ENCODE results near the gene PLCB1.

PLCB1 gene

DNA sequence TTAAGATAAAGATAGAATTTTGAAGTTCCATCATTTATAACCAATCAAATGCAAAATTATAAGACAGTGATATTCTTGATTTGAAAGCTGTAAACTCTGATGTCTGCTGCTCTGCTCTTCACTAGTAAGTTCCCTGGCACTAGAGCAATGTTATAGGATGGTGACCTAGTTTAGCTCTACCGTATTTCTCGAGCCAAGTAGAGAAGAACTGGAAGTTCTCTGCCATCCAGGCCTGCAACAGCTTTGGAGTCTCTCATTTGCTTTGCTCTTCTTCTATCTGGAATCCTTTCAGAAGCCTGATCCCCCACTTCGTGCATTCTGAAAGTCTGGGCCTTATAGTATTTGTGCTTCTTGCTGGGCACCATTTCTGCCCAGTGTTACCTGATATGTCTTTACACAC, 100.3 kb downstream of the PLCB1 start:
- Histone ChIP-seq H3K36me3 (ENCODE audit: control insufficient read depth in 4 of 4, insufficient read depth in 4 of 4, low read length in 3 of 4) (peaks cover 0 to 5% (median 0%) of the 10 kb centered on the region in 4 experiments), H3K4me1 (ENCODE audit: control extremely low read depth in 1 of 4, control insufficient read depth in 4 of 4, insufficient read depth in 4 of 4, low read length in 3 of 4) (no peaks in the 10 kb centered on the region), H3K27me3 (replicated peaks in 2 of 5; ENCODE audit: control insufficient read depth in 4 of 5, insufficient read depth in 5 of 5, low read length in 4 of 5) (no peaks in the 10 kb centered on the region), H3K9me3 (ENCODE audit: control extremely low read depth in 1 of 5, control insufficient read depth in 4 of 5, insufficient read depth in 2 of 5, low read depth in 1 of 5, low read length in 4 of 5) (no peaks in the 10 kb centered on the region), H3K27ac (ENCODE audit: insufficient read depth in 1 of 2, low read depth in 1 of 2, low read length in 2 of 2, poor library complexity in 1 of 2, severe bottlenecking in 2 of 2) (no peak overlapping the region), H3K4me3 (ENCODE audit: control insufficient read depth in 1 of 7, extremely low read depth in 1 of 7, insufficient read depth in 4 of 7, low read depth in 2 of 7, low read length in 6 of 7) (no peak overlapping the region)
- CTCF ChIA-PET = interaction anchor here (1.1 to 5.3 kb wide), 2 partner anchors 12 to 16 kb away, joined by 4 to 33 read pairs; no protein-coding TSS in a partner anchor
- POLR2A ChIA-PET = no interaction called here
- DNase-seq = no peak
- WGBS (ENCODE audit: insufficient coverage) = 97% methylated on average over 3 of the region's 3 CpGs

- Histone ChIP-seq H3K4me3 (ENCODE audit: control insufficient read depth in 1 of 7, extremely low read depth in 1 of 7, insufficient read depth in 4 of 7, low read depth in 2 of 7, low read length in 6 of 7) (no peak overlapping the region), H3K27ac (ENCODE audit: insufficient read depth in 1 of 2, low read depth in 1 of 2, low read length in 2 of 2, poor library complexity in 1 of 2, severe bottlenecking in 2 of 2) (no peak overlapping the region), H3K36me3 (ENCODE audit: control insufficient read depth in 4 of 4, insufficient read depth in 4 of 4, low read length in 3 of 4) (peaks cover 0 to 2% (median 0%) of the 10 kb centered on the region in 4 experiments), H3K9me3 (ENCODE audit: control extremely low read depth in 1 of 5, control insufficient read depth in 4 of 5, insufficient read depth in 2 of 5, low read depth in 1 of 5, low read length in 4 of 5) (no peaks in the 10 kb centered on the region), H3K4me1 (ENCODE audit: control extremely low read depth in 1 of 4, control insufficient read depth in 4 of 4, insufficient read depth in 4 of 4, low read length in 3 of 4) (peaks cover 6 to 12% (median 8%) of the 10 kb centered on the region in 4 experiments), H3K27me3 (replicated peaks in 2 of 5; ENCODE audit: control insufficient read depth in 4 of 5, insufficient read depth in 5 of 5, low read length in 4 of 5) (no peaks in the 10 kb centered on the region)
- WGBS (ENCODE audit: insufficient coverage) = 100% methylated on average over 1 of the region's 2 CpGs
- ChIA-PET POLR2A (no interaction called here), CTCF (interaction anchor here (1.0 to 2.2 kb wide), 2 partner anchors 11 to 20 kb away, joined by 3 to 6 read pairs; no protein-coding TSS in a partner anchor)
- DNase-seq = no peak
These were observed 102.5 kb downstream of the PLCB1 start for GRCh38 chr20:8234580-8234979.

GRCh38 chr20:8242066-8242465, 110.0 kb downstream of the PLCB1 start:
- Histone ChIP-seq H3K36me3 (ENCODE audit: control insufficient read depth in 4 of 4, insufficient read depth in 4 of 4, low read length in 3 of 4) (peaks cover 0 to 4% (median under 1%) of the 10 kb centered on the region in 4 experiments), H3K27ac (ENCODE audit: insufficient read depth in 1 of 2, low read depth in 1 of 2, low read length in 2 of 2, poor library complexity in 1 of 2, severe bottlenecking in 2 of 2) (no peak overlapping the region), H3K9me3 (ENCODE audit: control extremely low read depth in 1 of 5, control insufficient read depth in 4 of 5, insufficient read depth in 2 of 5, low read depth in 1 of 5, low read length in 4 of 5) (no peaks in the 10 kb centered on the region), H3K27me3 (replicated peaks in 2 of 5; ENCODE audit: control insufficient read depth in 4 of 5, insufficient read depth in 5 of 5, low read length in 4 of 5) (no peaks in the 10 kb centered on the region), H3K4me1 (ENCODE audit: control extremely low read depth in 1 of 4, control insufficient read depth in 4 of 4, insufficient read depth in 4 of 4, low read length in 3 of 4) (peaks cover 11 to 45% (median 20%) of the 10 kb centered on the region in 4 experiments), H3K4me3 (ENCODE audit: control insufficient read depth in 1 of 7, extremely low read depth in 1 of 7, insufficient read depth in 4 of 7, low read depth in 2 of 7, low read length in 6 of 7) (no peak overlapping the region)
- DNase-seq = no peak
- ChIA-PET POLR2A (no interaction called here), CTCF (interaction anchor here (0.9 to 1.6 kb wide), 4 partner anchors 13 to 159 kb away, joined by 3 read pairs; no protein-coding TSS in a partner anchor)
- 100% methylated on average over 2 of the region's 2 CpGs for WGBS (ENCODE audit: insufficient coverage)

GRCh38 chr20:8242827-8243724, 111.0 kb downstream of the PLCB1 start:
- peaks cover 11 to 48% (median 22%) of the 10 kb centered on the region in 4 experiments for H3K4me1 ChIP-seq (ENCODE audit: control extremely low read depth in 1 of 4, control insufficient read depth in 4 of 4, insufficient read depth in 4 of 4, low read length in 3 of 4)
- 29% methylated on average over 6 of the region's 7 CpGs for WGBS (ENCODE audit: insufficient coverage)
- H3K36me3 ChIP-seq (ENCODE audit: control insufficient read depth in 4 of 4, insufficient read depth in 4 of 4, low read length in 3 of 4) = peaks cover 0 to 4% (median under 1%) of the 10 kb centered on the region in 4 experiments
- H3K27me3 ChIP-seq (replicated peaks in 2 of 5; ENCODE audit: control insufficient read depth in 4 of 5, insufficient read depth in 5 of 5, low read length in 4 of 5) = no peaks in the 10 kb centered on the region
- no peak overlapping the region for H3K27ac ChIP-seq (ENCODE audit: insufficient read depth in 1 of 2, low read depth in 1 of 2, low read length in 2 of 2, poor library complexity in 1 of 2, severe bottlenecking in 2 of 2)
- no peaks in the 10 kb centered on the region for H3K9me3 ChIP-seq (ENCODE audit: control extremely low read depth in 1 of 5, control insufficient read depth in 4 of 5, insufficient read depth in 2 of 5, low read depth in 1 of 5, low read length in 4 of 5)
- ChIA-PET CTCF (interaction anchor here (0.8 to 1.6 kb wide), 3 partner anchors 17 to 160 kb away, joined by 3 read pairs; no protein-coding TSS in a partner anchor), POLR2A (no interaction called here)
- H3K4me3 ChIP-seq (ENCODE audit: control insufficient read depth in 1 of 7, extremely low read depth in 1 of 7, insufficient read depth in 4 of 7, low read depth in 2 of 7, low read length in 6 of 7) = peak overlapping the region in 1 of 7 experiments; percentile 10
- peak in 2 of 3 donors; percentile 36 to 41 for DNase-seq

DNA sequence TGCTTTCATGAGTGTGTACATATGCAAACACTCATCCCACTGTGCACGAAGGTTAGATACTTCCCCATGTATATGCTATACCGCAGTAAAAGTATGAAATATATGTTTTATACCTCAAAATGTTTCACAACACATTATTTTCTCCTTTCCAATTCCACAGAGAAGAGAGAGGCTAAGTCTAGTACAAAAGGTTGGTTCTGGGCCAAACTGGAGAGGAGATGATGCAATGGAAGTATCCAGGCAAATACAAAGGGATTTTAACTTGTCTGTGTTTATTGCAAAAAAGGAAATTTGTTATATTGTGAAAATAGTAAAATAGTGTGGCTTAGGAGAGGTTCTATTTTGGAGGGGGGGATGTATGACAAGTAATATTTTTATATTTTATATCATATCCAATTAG, 112.6 kb downstream of the PLCB1 start:
- peaks cover 4 to 36% (median 13%) of the 10 kb centered on the region in 4 experiments for H3K4me1 ChIP-seq (ENCODE audit: control extremely low read depth in 1 of 4, control insufficient read depth in 4 of 4, insufficient read depth in 4 of 4, low read length in 3 of 4)
- DNase-seq = no peak
- H3K27ac ChIP-seq (ENCODE audit: insufficient read depth in 1 of 2, low read depth in 1 of 2, low read length in 2 of 2, poor library complexity in 1 of 2, severe bottlenecking in 2 of 2) = no peak overlapping the region
- no CpG with 5 or more reads among the region's 2 CpGs for WGBS (ENCODE audit: insufficient coverage)
- ChIA-PET CTCF (no interaction called here), POLR2A (no interaction called here)
- no peaks in the 10 kb centered on the region for H3K9me3 ChIP-seq (ENCODE audit: control extremely low read depth in 1 of 5, control insufficient read depth in 4 of 5, insufficient read depth in 2 of 5, low read depth in 1 of 5, low read length in 4 of 5)
- H3K4me3 ChIP-seq (ENCODE audit: control insufficient read depth in 1 of 7, extremely low read depth in 1 of 7, insufficient read depth in 4 of 7, low read depth in 2 of 7, low read length in 6 of 7) = no peak overlapping the region
- no peaks in the 10 kb centered on the region for H3K27me3 ChIP-seq (replicated peaks in 2 of 5; ENCODE audit: control insufficient read depth in 4 of 5, insufficient read depth in 5 of 5, low read length in 4 of 5)
- peaks cover 0 to 7% (median under 1%) of the 10 kb centered on the region in 4 experiments for H3K36me3 ChIP-seq (ENCODE audit: control insufficient read depth in 4 of 4, insufficient read depth in 4 of 4, low read length in 3 of 4)

DNA sequence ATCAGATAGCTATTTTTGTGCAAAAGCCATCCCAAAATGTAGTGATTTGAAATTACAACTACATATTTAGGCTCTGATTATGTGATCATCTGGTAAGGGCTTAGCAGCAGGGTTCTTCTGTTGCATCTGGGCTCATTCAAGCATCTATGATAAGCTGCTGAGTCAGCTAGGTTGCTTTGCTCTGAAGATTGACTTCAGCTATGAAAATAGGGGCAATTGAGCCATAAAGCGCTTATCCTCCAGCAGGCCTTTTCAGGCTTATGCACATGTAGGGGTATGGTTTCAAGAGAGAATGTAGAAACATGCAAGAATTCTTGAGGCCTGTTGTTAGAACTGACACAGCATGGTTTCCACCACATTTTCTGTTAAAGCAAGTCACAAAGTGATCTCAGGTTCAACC, 114.1 kb downstream of the PLCB1 start:
- H3K9me3 ChIP-seq (ENCODE audit: control extremely low read depth in 1 of 5, control insufficient read depth in 4 of 5, insufficient read depth in 2 of 5, low read depth in 1 of 5, low read length in 4 of 5) = no peaks in the 10 kb centered on the region
- DNase-seq = peak in 1 of 3 donors; percentile 37
- H3K27me3 ChIP-seq (replicated peaks in 2 of 5; ENCODE audit: control insufficient read depth in 4 of 5, insufficient read depth in 5 of 5, low read length in 4 of 5) = no peaks in the 10 kb centered on the region
- H3K36me3 ChIP-seq (ENCODE audit: control insufficient read depth in 4 of 4, insufficient read depth in 4 of 4, low read length in 3 of 4) = peaks cover 0 to 7% (median under 1%) of the 10 kb centered on the region in 4 experiments
- H3K4me1 ChIP-seq (ENCODE audit: control extremely low read depth in 1 of 4, control insufficient read depth in 4 of 4, insufficient read depth in 4 of 4, low read length in 3 of 4) = peaks cover 3 to 32% (median 11%) of the 10 kb centered on the region in 4 experiments
- H3K4me3 ChIP-seq (ENCODE audit: control insufficient read depth in 1 of 7, extremely low read depth in 1 of 7, insufficient read depth in 4 of 7, low read depth in 2 of 7, low read length in 6 of 7) = no peak overlapping the region
- 100% methylated on average over 1 of the region's 1 CpG for WGBS (ENCODE audit: insufficient coverage)
- ChIA-PET POLR2A (no interaction called here), CTCF (interaction anchor here (1.5 kb wide), 1 partner anchor 11 kb away, joined by 6 read pairs; no protein-coding TSS in a partner anchor)
- no peak overlapping the region for H3K27ac ChIP-seq (ENCODE audit: insufficient read depth in 1 of 2, low read depth in 1 of 2, low read length in 2 of 2, poor library complexity in 1 of 2, severe bottlenecking in 2 of 2)

GRCh38 chr20:8246716-8247115, 114.7 kb downstream of the PLCB1 start:
- CTCF ChIA-PET = no interaction called here
- no CpG with 5 or more reads among the region's 1 CpG for WGBS (ENCODE audit: insufficient coverage)
- DNase-seq = peak; percentile 41 to 88 (median 78)
- no peaks in the 10 kb centered on the region for H3K9me3 ChIP-seq (ENCODE audit: control extremely low read depth in 1 of 5, control insufficient read depth in 4 of 5, insufficient read depth in 2 of 5, low read depth in 1 of 5, low read length in 4 of 5)
- H3K27me3 ChIP-seq (replicated peaks in 2 of 5; ENCODE audit: control insufficient read depth in 4 of 5, insufficient read depth in 5 of 5, low read length in 4 of 5) = no peaks in the 10 kb centered on the region
- peaks cover 0 to 7% (median under 1%) of the 10 kb centered on the region in 4 experiments for H3K36me3 ChIP-seq (ENCODE audit: control insufficient read depth in 4 of 4, insufficient read depth in 4 of 4, low read length in 3 of 4)
- H3K4me1 ChIP-seq (ENCODE audit: control extremely low read depth in 1 of 4, control insufficient read depth in 4 of 4, insufficient read depth in 4 of 4, low read length in 3 of 4) = peaks cover 3 to 29% (median 11%) of the 10 kb centered on the region in 4 experiments
- POLR2A ChIA-PET = no interaction called here
- H3K27ac ChIP-seq (ENCODE audit: insufficient read depth in 1 of 2, low read depth in 1 of 2, low read length in 2 of 2, poor library complexity in 1 of 2, severe bottlenecking in 2 of 2) = no peak overlapping the region
- H3K4me3 ChIP-seq (ENCODE audit: control insufficient read depth in 1 of 7, extremely low read depth in 1 of 7, insufficient read depth in 4 of 7, low read depth in 2 of 7, low read length in 6 of 7) = no peak overlapping the region

Measured in common myeloid progenitor, CD34-positive (primary cell).